Measurements from ENCODE around the gene INCENP. TPM values are rescaled to one million over a fixed set of nuclear protein-coding genes. Genes with fewer than 3 reads are reported as not detected.

The INCENP gene
- polyA plus RNA-seq, 1 donor (not counting 4 experiments of a cell fraction or from before 2014, with no cell fraction given): 12.7 TPM

DNA sequence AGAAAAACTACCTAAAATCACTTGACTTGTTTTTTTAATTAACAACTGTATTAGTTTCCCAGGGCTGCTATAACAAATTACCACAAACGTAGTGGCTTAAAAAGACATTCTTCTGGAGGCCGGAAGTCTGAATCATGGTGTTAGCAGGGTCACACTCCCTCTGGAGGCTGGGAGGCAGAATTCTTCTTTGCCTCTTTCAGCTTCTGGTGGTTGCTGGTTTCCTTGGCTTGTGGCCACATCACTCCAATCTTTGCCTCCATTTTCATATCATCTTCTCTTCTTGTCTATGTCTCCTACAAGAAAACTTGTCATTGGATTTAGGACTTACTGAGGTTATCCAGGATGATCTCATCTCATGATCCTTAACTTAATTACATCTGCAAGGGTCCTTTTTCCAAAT, 7.4 kb upstream of the INCENP start:
- DNase-seq (ENCODE audit: low read depth, low spot score) (no peak), FAIRE-seq (no peak)
- Histone ChIP-seq H3K9ac (ENCODE audit: control insufficient read depth, extremely low read depth, insufficient read depth, low read length) (no peak overlapping the region), H3K4me3 (ENCODE audit: control insufficient read depth in 2 of 3, extremely low read depth in 1 of 3, insufficient read depth in 2 of 3, low read depth in 1 of 3, low read length in 3 of 3) (no peak overlapping the region), H3K27ac (ENCODE audit: control insufficient read depth, insufficient read depth, low read length) (no peak overlapping the region), H3K9me1 (ENCODE audit: control insufficient read depth, extremely low read depth, insufficient read depth, low read length) (no peaks in the 10 kb centered on the region), H4K20me1 (ENCODE audit: control insufficient read depth, extremely low read depth, insufficient read depth, low read length) (no peaks in the 10 kb centered on the region), H3K79me2 (ENCODE audit: control insufficient read depth, insufficient read depth, low read length) (no peaks in the 10 kb centered on the region), H3K4me2 (ENCODE audit: control insufficient read depth, extremely low read depth, insufficient read depth, low read depth, low read length) (no peak overlapping the region), H2AFZ (ENCODE audit: control insufficient read depth, low read length) (no peak overlapping the region), H3K27me3 (ENCODE audit: control insufficient read depth, extremely low read depth, insufficient read depth, low read length) (no peaks in the 10 kb centered on the region), H3K36me3 (ENCODE audit: control insufficient read depth in 2 of 2, extremely low read depth in 1 of 2, insufficient read depth in 2 of 2, low read length in 2 of 2) (no peaks in the 10 kb centered on the region), H3K9me3 (ENCODE audit: control insufficient read depth, low read depth, low read length) (no peaks in the 10 kb centered on the region), H3K4me1 (ENCODE audit: control insufficient read depth, extremely low read depth, insufficient read depth, low read length) (peaks cover 2% of the 10 kb centered on the region)
- dilution Hi-C loops (cut with MboI; ENCODE audit: extremely low pct_ligation_motif_present, low sequenced_read_pairs): no loop called here
- TF ChIP-seq, protein P1, sequence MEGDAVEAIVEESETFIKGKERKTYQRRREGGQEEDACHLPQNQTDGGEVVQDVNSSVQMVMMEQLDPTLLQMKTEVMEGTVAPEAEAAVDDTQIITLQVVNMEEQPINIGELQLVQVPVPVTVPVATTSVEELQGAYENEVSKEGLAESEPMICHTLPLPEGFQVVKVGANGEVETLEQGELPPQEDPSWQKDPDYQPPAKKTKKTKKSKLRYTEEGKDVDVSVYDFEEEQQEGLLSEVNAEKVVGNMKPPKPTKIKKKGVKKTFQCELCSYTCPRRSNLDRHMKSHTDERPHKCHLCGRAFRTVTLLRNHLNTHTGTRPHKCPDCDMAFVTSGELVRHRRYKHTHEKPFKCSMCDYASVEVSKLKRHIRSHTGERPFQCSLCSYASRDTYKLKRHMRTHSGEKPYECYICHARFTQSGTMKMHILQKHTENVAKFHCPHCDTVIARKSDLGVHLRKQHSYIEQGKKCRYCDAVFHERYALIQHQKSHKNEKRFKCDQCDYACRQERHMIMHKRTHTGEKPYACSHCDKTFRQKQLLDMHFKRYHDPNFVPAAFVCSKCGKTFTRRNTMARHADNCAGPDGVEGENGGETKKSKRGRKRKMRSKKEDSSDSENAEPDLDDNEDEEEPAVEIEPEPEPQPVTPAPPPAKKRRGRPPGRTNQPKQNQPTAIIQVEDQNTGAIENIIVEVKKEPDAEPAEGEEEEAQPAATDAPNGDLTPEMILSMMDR (optimal IDR thresholded peaks at IDR 0.05 in 1 of 3, IDR thresholded peaks at IDR 0.05 in 1 of 3, conservative IDR thresholded peaks at IDR 0.05 in 1 of 3; ENCODE audit: extremely low read depth in 1 of 3, insufficient read depth in 2 of 3, low read length in 3 of 3): no peak

DNA sequence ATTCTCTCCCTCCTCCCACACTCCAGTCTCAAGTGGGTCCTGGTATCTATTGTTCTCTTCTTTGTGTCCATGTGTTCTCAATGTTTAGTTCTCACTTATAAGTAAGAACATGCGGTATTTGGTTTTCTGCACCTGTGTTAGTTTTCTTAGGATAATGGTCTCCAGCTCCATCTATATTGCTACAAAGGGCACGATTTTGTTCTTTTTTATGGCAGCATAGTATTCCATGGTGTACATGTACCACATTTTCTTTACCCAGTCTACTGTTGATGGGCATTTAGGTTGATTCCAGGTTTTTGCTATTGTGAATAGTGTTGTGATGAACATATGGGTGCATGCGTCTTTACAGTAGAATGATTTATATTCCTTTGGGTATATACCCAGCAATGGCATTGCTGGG, 4.2 kb upstream of the INCENP start:
- Histone ChIP-seq H3K79me2 (ENCODE audit: control insufficient read depth, insufficient read depth, low read length) (peaks cover 7% of the 10 kb centered on the region), H2AFZ (ENCODE audit: control insufficient read depth, low read length) (no peak overlapping the region), H3K9me3 (ENCODE audit: control insufficient read depth, low read depth, low read length) (no peaks in the 10 kb centered on the region), H3K9ac (ENCODE audit: control insufficient read depth, extremely low read depth, insufficient read depth, low read length) (no peak overlapping the region), H3K4me3 (ENCODE audit: control insufficient read depth in 2 of 3, extremely low read depth in 1 of 3, insufficient read depth in 2 of 3, low read depth in 1 of 3, low read length in 3 of 3) (no peak overlapping the region), H3K4me1 (ENCODE audit: control insufficient read depth, extremely low read depth, insufficient read depth, low read length) (peaks cover 3% of the 10 kb centered on the region), H3K4me2 (ENCODE audit: control insufficient read depth, extremely low read depth, insufficient read depth, low read depth, low read length) (no peak overlapping the region), H4K20me1 (ENCODE audit: control insufficient read depth, extremely low read depth, insufficient read depth, low read length) (no peaks in the 10 kb centered on the region), H3K27ac (ENCODE audit: control insufficient read depth, insufficient read depth, low read length) (no peak overlapping the region), H3K9me1 (ENCODE audit: control insufficient read depth, extremely low read depth, insufficient read depth, low read length) (no peaks in the 10 kb centered on the region), H3K27me3 (ENCODE audit: control insufficient read depth, extremely low read depth, insufficient read depth, low read length) (no peaks in the 10 kb centered on the region), H3K36me3 (ENCODE audit: control insufficient read depth in 2 of 2, extremely low read depth in 1 of 2, insufficient read depth in 2 of 2, low read length in 2 of 2) (no peaks in the 10 kb centered on the region)
- FAIRE-seq (no peak), DNase-seq (ENCODE audit: low read depth, low spot score) (no peak)
- no peak for TF ChIP-seq EZH2 (IDR thresholded peaks at IDR 0.05; ENCODE audit: low read length)
- TF ChIP-seq, protein P1 (optimal IDR thresholded peaks at IDR 0.05 in 1 of 3, IDR thresholded peaks at IDR 0.05 in 1 of 3, conservative IDR thresholded peaks at IDR 0.05 in 1 of 3; ENCODE audit: extremely low read depth in 1 of 3, insufficient read depth in 2 of 3, low read length in 3 of 3): no peak
- dilution Hi-C loops (cut with MboI; ENCODE audit: extremely low pct_ligation_motif_present, low sequenced_read_pairs): no loop called here

Measured in keratinocyte (primary cell).